Astrocyte (in vitro differentiated cells and primary cell): ENCODE data around the gene SEMA4D. TPM values are rescaled to one million over a fixed set of nuclear protein-coding genes. Genes with fewer than 3 reads are reported as not detected.

Experiments
- DNase-seq: peaks from one replicate; pipeline ENCODE4 v3.0.0-alpha.2; 2010; ENCODE audit warnings: low read depth
- FAIRE-seq: peaks from 2 replicates; lab custom pipeline; 2011; peaks lifted over from hg19 to GRCh38; lab: Jason Lieb, UNC
- H2AFZ ChIP-seq: 2 replicates; pipeline ENCODE4 v1.6.0; 2012; ENCODE audit warnings: low read depth, low read length, inconsistent platforms
- H3K27ac ChIP-seq: 2 replicates; pipeline ENCODE4 v1.5.1; 2011; ENCODE audit warnings: low read depth, low read length, inconsistent platforms
- H3K27me3 ChIP-seq: 2 replicates; pipeline ENCODE4 v1.6.0; 2011; ENCODE audit warnings: low read length, inconsistent platforms; ENCODE audit not compliant: insufficient read depth
- H3K36me3 ChIP-seq: 2 replicates; pipeline ENCODE4 v1.5.1; 2011; ENCODE audit warnings: low read length, inconsistent platforms; ENCODE audit not compliant: insufficient read depth
- H3K4me1 ChIP-seq: 2 replicates; pipeline ENCODE4 v1.5.1; 2011; ENCODE audit warnings: low read length, inconsistent platforms; ENCODE audit not compliant: insufficient read depth
- H3K4me2 ChIP-seq: 2 replicates; pipeline ENCODE4 v1.6.0; 2012; ENCODE audit warnings: low read length, inconsistent platforms
- H3K4me3 ChIP-seq: 2 replicates; pipeline ENCODE4 v1.5.1; 2011; ENCODE audit warnings: low read depth, mild to moderate bottlenecking, low read length, inconsistent platforms; ENCODE audit not compliant: insufficient read depth
- H3K79me2 ChIP-seq: 2 replicates; pipeline ENCODE4 v1.6.0; 2012; ENCODE audit warnings: mild to moderate bottlenecking, low read length, inconsistent platforms; ENCODE audit not compliant: insufficient read depth
- H3K9ac ChIP-seq: 2 replicates; pipeline ENCODE4 v1.6.0; 2012; ENCODE audit warnings: mild to moderate bottlenecking, low read length, inconsistent platforms
- H3K9me3 ChIP-seq: 2 replicates; pipeline ENCODE4 v1.5.1; 2012; ENCODE audit warnings: low read depth, mild to moderate bottlenecking, low read length, inconsistent platforms; ENCODE audit not compliant: insufficient read depth
- H4K20me1 ChIP-seq: 2 replicates; pipeline ENCODE4 v1.6.0; 2012; ENCODE audit warnings: low read length, inconsistent platforms; ENCODE audit not compliant: insufficient read depth
- H3K27ac Mint-ChIP-seq: one replicate; pipeline ENCODE4 v1.8.0; 2021; ENCODE audit warnings: mild to moderate bottlenecking, mixed read lengths; ENCODE audit not compliant: unreplicated experiment
- H3K27me3 Mint-ChIP-seq: one replicate; pipeline ENCODE4 v1.8.0; 2021; ENCODE audit warnings: low read depth, mixed read lengths; ENCODE audit not compliant: unreplicated experiment
- H3K36me3 Mint-ChIP-seq: one replicate; pipeline ENCODE4 v1.8.0; 2021; ENCODE audit warnings: low read depth, mixed read lengths; ENCODE audit not compliant: unreplicated experiment
- H3K4me1 Mint-ChIP-seq: one replicate; pipeline ENCODE4 v1.8.0; 2021; ENCODE audit warnings: low read depth, mixed read lengths; ENCODE audit not compliant: unreplicated experiment
- H3K4me3 Mint-ChIP-seq: one replicate; pipeline ENCODE4 v1.8.0; 2021; ENCODE audit warnings: mild to moderate bottlenecking, moderate library complexity, mixed read lengths; ENCODE audit not compliant: unreplicated experiment
- H3K9me3 Mint-ChIP-seq: one replicate; pipeline ENCODE4 v1.8.0; 2021; ENCODE audit warnings: mild to moderate bottlenecking, mixed read lengths; ENCODE audit not compliant: unreplicated experiment
- CTCF ChIP-seq: IDR thresholded peaks from 2 replicates; pipeline ENCODE4 v1.5.1; 2011; ENCODE audit warnings: low read depth, mild to moderate bottlenecking, inconsistent platforms, low read length, moderate library complexity; ENCODE audit not compliant: insufficient read depth
- EZH2 ChIP-seq: IDR thresholded peaks from 2 replicates; pipeline ENCODE4 v1.6.1; 2012; ENCODE audit warnings: mild to moderate bottlenecking, low read length, inconsistent platforms; ENCODE audit not compliant: insufficient read depth
- total RNA-seq: library from RNA; stranded (reverse); gene quantifications from 2 replicates; pipeline ENCODE4 v1.2.1, GENCODE V29; 2021

Gene SEMA4D
- total RNA-seq, 1 donor from 2014 or later: 6.2 TPM

GRCh38 chr9:89442981-89443814 is 54.7 kb downstream of the SEMA4D start:
- H3K9me3 Mint-ChIP-seq: no peaks in the 10 kb centered on the region
- no peak for TF ChIP-seq CTCF
- no peak for TF ChIP-seq EZH2
- H3K27ac Mint-ChIP-seq: no peak overlapping the region
- H3K27me3 ChIP-seq: peaks cover 2% of the 10 kb centered on the region
- H3K4me1 Mint-ChIP-seq: peaks cover 32% of the 10 kb centered on the region
- H4K20me1 ChIP-seq: no peaks in the 10 kb centered on the region
- peak overlapping the region; percentile 38 for H3K4me2 ChIP-seq
- peaks cover 4% of the 10 kb centered on the region for H3K27me3 Mint-ChIP-seq
- FAIRE-seq (no peak), DNase-seq (no peak)
- peaks cover 9% of the 10 kb centered on the region for H3K4me1 ChIP-seq
- no peak overlapping the region for H3K4me3 Mint-ChIP-seq
- H3K36me3 Mint-ChIP-seq: no peaks in the 10 kb centered on the region
- H3K9ac ChIP-seq: no peak overlapping the region
- no peak overlapping the region for H3K4me3 ChIP-seq
- no peaks in the 10 kb centered on the region for H3K36me3 ChIP-seq
- H2AFZ ChIP-seq: no peak overlapping the region
- no peaks in the 10 kb centered on the region for H3K9me3 ChIP-seq
- no peak overlapping the region for H3K27ac ChIP-seq
- no peaks in the 10 kb centered on the region for H3K79me2 ChIP-seq

GRCh38 chr9:89442501-89442978 is 55.4 kb downstream of the SEMA4D start:
- Histone ChIP-seq H3K79me2 (no peaks in the 10 kb centered on the region), H2AFZ (no peak overlapping the region), H3K4me1 (peaks cover 9% of the 10 kb centered on the region), H3K27me3 (peaks cover 2% of the 10 kb centered on the region), H3K4me2 (peak overlapping the region; percentile 38), H3K9ac (no peak overlapping the region), H4K20me1 (no peaks in the 10 kb centered on the region), H3K9me3 (no peaks in the 10 kb centered on the region), H3K27ac (no peak overlapping the region), H3K36me3 (no peaks in the 10 kb centered on the region), H3K4me3 (no peak overlapping the region)
- H3K4me3 Mint-ChIP-seq: no peak overlapping the region
- H3K36me3 Mint-ChIP-seq: no peaks in the 10 kb centered on the region
- no peak for TF ChIP-seq EZH2
- no peak for TF ChIP-seq CTCF
- no peaks in the 10 kb centered on the region for H3K9me3 Mint-ChIP-seq
- peaks cover 8% of the 10 kb centered on the region for H3K27me3 Mint-ChIP-seq
- FAIRE-seq (no peak), DNase-seq (no peak)
- H3K27ac Mint-ChIP-seq: no peak overlapping the region
- H3K4me1 Mint-ChIP-seq: peaks cover 30% of the 10 kb centered on the region

- TF ChIP-seq CTCF: no peak
- no peak for TF ChIP-seq EZH2
- Histone ChIP-seq H2AFZ (no peak overlapping the region), H4K20me1 (no peaks in the 10 kb centered on the region), H3K27me3 (peaks cover 2% of the 10 kb centered on the region), H3K9me3 (no peaks in the 10 kb centered on the region), H3K36me3 (no peaks in the 10 kb centered on the region), H3K27ac (no peak overlapping the region), H3K4me1 (peaks cover 9% of the 10 kb centered on the region), H3K9ac (no peak overlapping the region), H3K4me2 (no peak overlapping the region), H3K79me2 (no peaks in the 10 kb centered on the region), H3K4me3 (no peak overlapping the region)
- Mint-ChIP-seq H3K36me3 (no peaks in the 10 kb centered on the region), H3K27ac (no peak overlapping the region), H3K9me3 (no peaks in the 10 kb centered on the region), H3K27me3 (peaks cover 9% of the 10 kb centered on the region), H3K4me3 (no peak overlapping the region), H3K4me1 (peaks cover 30% of the 10 kb centered on the region)
- FAIRE-seq: no peak
- DNase-seq: no peak
Observed at GRCh38 chr9:89441986-89442385, 55.9 kb downstream of the SEMA4D start.
